ENCODE data around the gene SLC25A36.

Gene SLC25A36

GRCh38 chr3:140941434-140942220, at the start of gene SLC25A36:
TSS of gene SLC25A36 (plus strand) at chr3:140941836. CDS start at chr3:140942055, 219 bp downstream.
- peak; percentile 71 for FAIRE-seq

GRCh38 chr3:140896997-140897396, 44.6 kb upstream of the SLC25A36 start:
- FAIRE-seq = no peak

GRCh38 chr3:140898340-140899180, 43.1 kb upstream of the SLC25A36 start:
- peak; percentile 76 for FAIRE-seq

- FAIRE-seq = no peak
Measured at GRCh38 chr3:140899363-140899762, 42.3 kb upstream of the SLC25A36 start.

- FAIRE-seq = no peak
Measured at GRCh38 chr3:140902791-140903190, 38.8 kb upstream of the SLC25A36 start.

- FAIRE-seq = no peak
Measured at GRCh38 chr3:140903196-140903595, 38.4 kb upstream of the SLC25A36 start.

- FAIRE-seq = no peak
Measured at GRCh38 chr3:140904521-140904920, 37.1 kb upstream of the SLC25A36 start.

GRCh38 chr3:140905559-140905958, 36.1 kb upstream of the SLC25A36 start:
- no peak for FAIRE-seq

- FAIRE-seq = no peak
Measured at GRCh38 chr3:140906785-140907184, 34.9 kb upstream of the SLC25A36 start.

GRCh38 chr3:140910860-140911259, 30.8 kb upstream of the SLC25A36 start:
- no peak for FAIRE-seq

GRCh38 chr3:140911822-140912221, 29.8 kb upstream of the SLC25A36 start:
- FAIRE-seq = no peak

GRCh38 chr3:140913728-140914127, 27.9 kb upstream of the SLC25A36 start:
- FAIRE-seq = no peak

- no peak for FAIRE-seq
Measured at GRCh38 chr3:140914384-140914945, 27.2 kb upstream of the SLC25A36 start.

GRCh38 chr3:140916603-140917002, 25.0 kb upstream of the SLC25A36 start:
- no peak for FAIRE-seq

GRCh38 chr3:140917772-140918171, 23.9 kb upstream of the SLC25A36 start:
- no peak for FAIRE-seq

- no peak for FAIRE-seq
Measured at GRCh38 chr3:140920029-140920428, 21.6 kb upstream of the SLC25A36 start.

GRCh38 chr3:140922634-140923033, 19.0 kb upstream of the SLC25A36 start:
- FAIRE-seq = no peak

- FAIRE-seq = no peak
Measured at GRCh38 chr3:140924097-140924873, 17.4 kb upstream of the SLC25A36 start.

- FAIRE-seq = no peak
Measured at GRCh38 chr3:140927279-140928069, 14.2 kb upstream of the SLC25A36 start.

GRCh38 chr3:140929446-140929845, 12.2 kb upstream of the SLC25A36 start:
- no peak for FAIRE-seq

- FAIRE-seq = no peak
Measured at GRCh38 chr3:140931016-140931454, 10.6 kb upstream of the SLC25A36 start.

GRCh38 chr3:140931801-140932200, 9.8 kb upstream of the SLC25A36 start:
- no peak for FAIRE-seq

All from TTC549 (cell line).